GM19035 (cell line): ENCODE results near the gene EVA1C.
"Not testable (repeated sequence)": the region's sequence is repeated elsewhere in the genome, so short reads cannot be mapped to it uniquely, and the experiment has no call there.

Experiments used
- ATAC-seq: cut with Tn5 transposase; IDR thresholded peaks from one replicate; pipeline ENCODE4 v1.9.1; 2021; ENCODE audit not compliant: unreplicated experiment

Gene EVA1C

GRCh38 chr21:32389337-32390015, 23.0 kb upstream of the EVA1C start:
- no peak for ATAC-seq

GRCh38 chr21:32390537-32391224, 21.8 kb upstream of the EVA1C start:
- ATAC-seq, result not testable (repeated sequence)

- no peak for ATAC-seq
Observed at GRCh38 chr21:32391755-32392154, 20.8 kb upstream of the EVA1C start.

- peak; percentile 36 for ATAC-seq
Observed at GRCh38 chr21:32392299-32392879, 20.1 kb upstream of the EVA1C start.

- peak; percentile 96 for ATAC-seq
Observed at GRCh38 chr21:32392880-32393676, 19.4 kb upstream of the EVA1C start, which contains the start of gene URB1. TSS of gene URB1 (minus strand) at chr21:32393012. CDS start at chr21:32392910, 102 bp downstream.

- no peak for ATAC-seq
Observed at GRCh38 chr21:32393677-32394001, 18.9 kb upstream of the EVA1C start.

- ATAC-seq, result no peak
Observed at GRCh38 chr21:32403201-32403777, 9.2 kb upstream of the EVA1C start.

GRCh38 chr21:32406405-32406804, 6.1 kb upstream of the EVA1C start:
- ATAC-seq, result no peak

GRCh38 chr21:32410291-32410690, 2.2 kb upstream of the EVA1C start:
- ATAC-seq, result no peak

GRCh38 chr21:32410916-32411315, 1.6 kb upstream of the EVA1C start:
- no peak for ATAC-seq

GRCh38 chr21:32411350-32412161, 950 bp upstream of the EVA1C start:
- no peak for ATAC-seq

GRCh38 chr21:32413015-32413504, 554 bp downstream of the EVA1C start:
- no peak for ATAC-seq

GRCh38 chr21:32413697-32414578, 1.4 kb downstream of the EVA1C start:
- ATAC-seq, result no peak

GRCh38 chr21:32414579-32415358, 2.3 kb downstream of the EVA1C start:
- ATAC-seq, result no peak

GRCh38 chr21:32415451-32416398, 3.2 kb downstream of the EVA1C start:
- ATAC-seq, result no peak

- ATAC-seq, result no peak
Observed at GRCh38 chr21:32418146-32418545, 5.6 kb downstream of the EVA1C start.

GRCh38 chr21:32422064-32422463, 9.6 kb downstream of the EVA1C start:
- ATAC-seq, result no peak
